Transverse colon (tissue), 4 donors: Measurements from ENCODE around the gene NOL9. TPM values are rescaled to one million over a fixed set of nuclear protein-coding genes. Genes with fewer than 3 reads are reported as not detected.

ENCODE experiments used
- DNase-seq: peaks from one replicate; pipeline ENCODE4 v3.0.0-alpha.2; 2019
- H3K27ac ChIP-seq, 4 donors: fragments of 200-600 bp; sonication (generic); 2 replicates each; pipeline ENCODE4 v1.5.1; 2016 to 2018; ENCODE audit warnings: inconsistent platforms in 4 of 4
- H3K27me3 ChIP-seq: fragments of 200-600 bp; sonication (generic); 2 replicates; pipeline ENCODE4 v1.5.1; 2017; ENCODE audit warnings: inconsistent platforms
- H3K36me3 ChIP-seq, 4 donors: fragments of 200-600 bp; sonication (generic); 2 replicates each; pipeline ENCODE4 v1.5.1; 2017 to 2019; ENCODE audit warnings: inconsistent platforms in 4 of 4
- H3K4me1 ChIP-seq, 4 donors: fragments of 200-600 bp; sonication (generic); 2 replicates each; pipeline ENCODE4 v1.5.1; 2017 to 2020; ENCODE audit warnings: inconsistent platforms in 4 of 4
- H3K4me3 ChIP-seq, 4 donors: fragments of 200-600 bp; sonication (generic); 1 replicate in 1 of 4; 2 replicates in 3 of 4; pipeline versions ENCODE4 v1.5.1 to v1.6.1; 2017 to 2019; ENCODE audit warnings: inconsistent platforms in 4 of 4
- H3K9me3 ChIP-seq, 2 donors: fragments of 200-600 bp; sonication (generic); 2 replicates each; pipeline ENCODE4 v1.5.1; 2017 to 2019; ENCODE audit warnings: inconsistent platforms in 2 of 2
- CTCF ChIP-seq, 5 experiments: fragments of 200-600 bp in 3 of 5; fragments of 450-650 bp in 2 of 5; sonication (generic) in 3 of 5; IDR thresholded peaks; 1 replicate in 2 of 5; 2 replicates in 3 of 5; pipeline ENCODE4 v1.5.1; 2016 to 2017; ENCODE audit warnings: antibody characterized with exemption in 5 of 5, inconsistent platforms in 3 of 5, mild to moderate bottlenecking in 2 of 5, moderate library complexity in 1 of 5
- EP300 ChIP-seq: sonication (generic); formaldehyde crosslinking; IDR thresholded peaks from one replicate; pipeline ENCODE4 v1.6.1; 2017; ENCODE audit warnings: antibody characterized with exemption, low read depth
- POLR2A ChIP-seq: fragments of 450-650 bp; IDR thresholded peaks from one replicate; pipeline ENCODE4 v1.6.1; 2016; ENCODE audit warnings: antibody characterized with exemption, mild to moderate bottlenecking, moderate library complexity
- POLR2AphosphoS5 ChIP-seq, 3 donors: sonication (generic); formaldehyde crosslinking; IDR thresholded peaks; one replicate each; pipeline ENCODE4 v1.6.1; 2016; ENCODE audit warnings: antibody characterized with exemption in 3 of 3
- WGBS, 2 donors: methylation state at CpG; one replicate each; pipeline ENCODE4 v1.1.5; 2018; ENCODE audit warnings: low coverage in 1 of 2; 5-methylcytosine and 5-hydroxymethylcytosine counted together
- in situ Hi-C, 4 donors: fragments of 200-750 bp; cut with MboI; loops; one replicate each; pipeline versions ENCODE4 v1.15.0 to v1.15.1; 2017; ENCODE audit warnings: low sequenced_read_pairs in 3 of 4, low pct_ligation_motif_present in 1 of 4, low pct_unique_long_range_greater_than_20kb in 1 of 4
- intact Hi-C: fragments of 100-400 bp; cut with DNase I; formaldehyde crosslinking; loops from one replicate; pipeline ENCODE4 v1.15.1; 2023; ENCODE audit warnings: low total_unique reads
- total RNA-seq, 4 donors: library from RNA; depleted of rRNA; stranded (reverse); fragments of >200 nt; gene quantifications; one replicate each; pipeline ENCODE4 v1.1.0, GENCODE V29; 2016

NOL9 gene
- total RNA-seq, 4 donors from 2014 or later = 8.0 to 30.0 (median 13.8) TPM

GRCh38 chr1:6591644-6592043 is 37.3 kb upstream of the NOL9 start:
- DNase-seq = no peak
- Histone ChIP-seq H3K4me1 (peaks cover under 1 to 32% (median 21%) of the 10 kb centered on the region in 4 donors), H3K27me3 (no peaks in the 10 kb centered on the region), H3K27ac (no peak overlapping the region), H3K9me3 (no peaks in the 10 kb centered on the region), H3K4me3 (no peak overlapping the region), H3K36me3 (peaks cover 0 to 42% (median 14%) of the 10 kb centered on the region in 4 donors)
- intact Hi-C loops = no loop called here
- in situ Hi-C loops = no loop called here
- TF ChIP-seq EP300 = no peak
- no peak for TF ChIP-seq CTCF (IDR thresholded peaks at IDR 0.05)
- no peak for TF ChIP-seq POLR2A
- TF ChIP-seq POLR2AphosphoS5 (IDR thresholded peaks at IDR 0.05) = no peak
- WGBS, 2 donors = 92% methylated on average over 6 of the region's 6 CpGs; no CpG with 5 or more reads in 1 of the 2 donors

- peaks cover 0 to 41% (median 14%) of the 10 kb centered on the region in 4 donors for H3K36me3 ChIP-seq
- intact Hi-C loops = no loop called here
- no peak overlapping the region for H3K27ac ChIP-seq
- no peak overlapping the region for H3K4me3 ChIP-seq
- WGBS, 2 donors = 73% methylated on average over 13 of the region's 13 CpGs; no CpG with 5 or more reads in 1 of the 2 donors
- in situ Hi-C loops = no loop called here
- no peak for DNase-seq
- no peaks in the 10 kb centered on the region for H3K27me3 ChIP-seq
- TF ChIP-seq POLR2A = no peak
- no peak for TF ChIP-seq POLR2AphosphoS5 (IDR thresholded peaks at IDR 0.05)
- TF ChIP-seq EP300 = no peak
- no peak for TF ChIP-seq CTCF (IDR thresholded peaks at IDR 0.05)
- no peaks in the 10 kb centered on the region for H3K9me3 ChIP-seq
- H3K4me1 ChIP-seq = peaks cover 0 to 28% (median 16%) of the 10 kb centered on the region in 4 donors
These were observed 36.9 kb upstream of the NOL9 start for GRCh38 chr1:6591222-6591621.

- in situ Hi-C loops = no loop called here
- intact Hi-C loops = no loop called here
- Histone ChIP-seq H3K27me3 (no peaks in the 10 kb centered on the region), H3K4me3 (no peak overlapping the region), H3K27ac (no peak overlapping the region), H3K4me1 (peaks cover 0 to 17% (median 9%) of the 10 kb centered on the region in 4 donors), H3K36me3 (peaks cover 0 to 33% (median 14%) of the 10 kb centered on the region in 4 donors), H3K9me3 (no peaks in the 10 kb centered on the region)
- 84% methylated on average over 7 of the region's 7 CpGs; no CpG with 5 or more reads in 1 of the 2 donors for WGBS, 2 donors
- no peak for DNase-seq
- TF ChIP-seq EP300 (no peak), CTCF (IDR thresholded peaks at IDR 0.05) (no peak), POLR2A (no peak), POLR2AphosphoS5 (IDR thresholded peaks at IDR 0.05) (no peak)
These were observed 35.7 kb upstream of the NOL9 start for GRCh38 chr1:6590046-6590445.

- Histone ChIP-seq H3K36me3 (peaks cover 0 to 27% (median 13%) of the 10 kb centered on the region in 4 donors), H3K9me3 (no peaks in the 10 kb centered on the region), H3K27me3 (no peaks in the 10 kb centered on the region), H3K27ac (no peak overlapping the region), H3K4me3 (no peak overlapping the region), H3K4me1 (peaks cover 0 to 14% (median 6%) of the 10 kb centered on the region in 4 donors)
- no peak for DNase-seq
- in situ Hi-C loops (no loop called here), intact Hi-C loops (no loop called here)
- WGBS, 2 donors = 40 to 85% methylated on average over 2 to 23 of the region's 24 CpGs
- TF ChIP-seq POLR2A (no peak), POLR2AphosphoS5 (IDR thresholded peaks at IDR 0.05) (no peak), EP300 (no peak), CTCF (IDR thresholded peaks at IDR 0.05) (no peak)
These were observed 34.7 kb upstream of the NOL9 start for GRCh38 chr1:6588893-6589520.
